ENCODE measurements around the gene GADD45A. TPM values are rescaled to one million over a fixed set of nuclear protein-coding genes. Genes with fewer than 3 reads are reported as not detected.

Gene GADD45A
- polyA plus RNA-seq, 3 donors, result 7.5 to 14.3 (median 9.6) TPM

DNA sequence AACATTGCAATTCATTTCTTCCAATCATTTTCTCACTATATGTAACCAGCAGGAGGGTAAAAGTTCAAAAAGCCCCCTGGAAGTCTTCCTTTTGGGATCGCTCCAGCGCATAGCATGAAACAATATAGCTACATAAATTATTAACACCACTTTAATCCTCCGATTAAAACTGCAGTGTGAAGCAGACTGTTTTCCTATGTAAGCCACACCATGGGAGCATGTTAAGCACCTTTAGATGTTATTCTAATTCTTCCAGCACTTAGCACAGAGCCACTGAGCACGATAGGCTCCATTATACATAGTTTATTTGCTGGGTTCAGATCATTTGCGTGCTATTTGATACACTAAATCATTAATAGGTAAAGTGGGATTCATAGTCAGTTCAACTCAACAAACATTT, 18.4 kb upstream of the GADD45A start:
- Histone ChIP-seq H3K9ac (ENCODE audit: insufficient read depth, low read length, poor library complexity, severe bottlenecking) (no peak overlapping the region), H3K4me1 (ENCODE audit: control insufficient read depth in 1 of 2, insufficient read depth in 2 of 2, low read length in 2 of 2) (no peaks in the 10 kb centered on the region), H3K27ac (ENCODE audit: low read depth in 1 of 2, low read length in 2 of 2) (no peak overlapping the region), H4K20me1 (ENCODE audit: insufficient read depth, low read length) (no peaks in the 10 kb centered on the region), H3K36me3 (replicated peaks in 1 of 2; ENCODE audit: control insufficient read depth in 1 of 2, insufficient read depth in 2 of 2, low read length in 2 of 2) (no peaks in the 10 kb centered on the region), H3K27me3 (ENCODE audit: control insufficient read depth in 2 of 2, insufficient read depth in 2 of 2, low read length in 2 of 2) (no peaks in the 10 kb centered on the region), H3K79me2 (ENCODE audit: insufficient read depth, low read length) (no peaks in the 10 kb centered on the region), H3K9me3 (replicated peaks in 1 of 2; ENCODE audit: control insufficient read depth in 1 of 2, insufficient read depth in 1 of 2, low read length in 2 of 2) (no peaks in the 10 kb centered on the region), H3K4me3 (replicated peaks in 1 of 3; ENCODE audit: low read depth in 2 of 3, low read length in 3 of 3) (no peak overlapping the region), H3K4me2 (replicated peaks; ENCODE audit: extremely low read depth, low read length, poor library complexity, severe bottlenecking) (no peak overlapping the region), H2AFZ (ENCODE audit: insufficient read depth, low read depth, low read length, poor library complexity, severe bottlenecking) (no peak overlapping the region)
- H3K27ac Mint-ChIP-seq, result no peak overlapping the region
- no peaks in the 10 kb centered on the region for H3K4me1 Mint-ChIP-seq
- no peak for DNase-seq
- no peak overlapping the region for H3K4me3 Mint-ChIP-seq
- no peaks in the 10 kb centered on the region for H3K9me3 Mint-ChIP-seq
- H3K36me3 Mint-ChIP-seq, result no peaks in the 10 kb centered on the region
- no peaks in the 10 kb centered on the region for H3K27me3 Mint-ChIP-seq (ENCODE audit: low read depth in 3 of 3)
- TF ChIP-seq, protein P1, sequence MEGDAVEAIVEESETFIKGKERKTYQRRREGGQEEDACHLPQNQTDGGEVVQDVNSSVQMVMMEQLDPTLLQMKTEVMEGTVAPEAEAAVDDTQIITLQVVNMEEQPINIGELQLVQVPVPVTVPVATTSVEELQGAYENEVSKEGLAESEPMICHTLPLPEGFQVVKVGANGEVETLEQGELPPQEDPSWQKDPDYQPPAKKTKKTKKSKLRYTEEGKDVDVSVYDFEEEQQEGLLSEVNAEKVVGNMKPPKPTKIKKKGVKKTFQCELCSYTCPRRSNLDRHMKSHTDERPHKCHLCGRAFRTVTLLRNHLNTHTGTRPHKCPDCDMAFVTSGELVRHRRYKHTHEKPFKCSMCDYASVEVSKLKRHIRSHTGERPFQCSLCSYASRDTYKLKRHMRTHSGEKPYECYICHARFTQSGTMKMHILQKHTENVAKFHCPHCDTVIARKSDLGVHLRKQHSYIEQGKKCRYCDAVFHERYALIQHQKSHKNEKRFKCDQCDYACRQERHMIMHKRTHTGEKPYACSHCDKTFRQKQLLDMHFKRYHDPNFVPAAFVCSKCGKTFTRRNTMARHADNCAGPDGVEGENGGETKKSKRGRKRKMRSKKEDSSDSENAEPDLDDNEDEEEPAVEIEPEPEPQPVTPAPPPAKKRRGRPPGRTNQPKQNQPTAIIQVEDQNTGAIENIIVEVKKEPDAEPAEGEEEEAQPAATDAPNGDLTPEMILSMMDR (IDR thresholded peaks at IDR 0.05), result no peak
- intact Hi-C loops (cut with micrococcal nuclease), result no loop called here
- 100% methylated on average over 3 of the region's 5 CpGs for WGBS (ENCODE audit: insufficient coverage)

DNA sequence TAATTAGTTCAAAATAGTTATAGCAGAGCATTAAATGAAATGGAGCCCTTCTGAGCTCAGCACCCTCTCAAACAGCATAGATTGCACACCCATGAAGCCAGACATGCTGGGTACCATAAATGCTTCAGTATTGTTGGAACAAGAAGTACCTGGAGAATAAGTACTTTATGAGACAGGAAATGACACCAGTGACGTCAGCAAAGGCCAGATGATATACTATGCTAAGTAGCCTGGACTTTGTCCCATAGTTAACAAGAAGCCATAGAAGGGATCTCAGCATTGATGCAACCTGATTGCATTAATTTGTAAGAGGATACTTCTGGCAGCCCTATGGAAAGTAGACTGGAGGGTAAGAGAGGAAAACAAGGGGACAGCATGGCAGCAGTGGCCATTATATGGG, 16.3 kb upstream of the GADD45A start:
- Mint-ChIP-seq H3K4me3 (no peak overlapping the region), H3K27me3 (ENCODE audit: low read depth in 3 of 3) (peaks cover 0 to 2% (median 1%) of the 10 kb centered on the region in 3 donors), H3K4me1 (no peaks in the 10 kb centered on the region), H3K9me3 (no peaks in the 10 kb centered on the region), H3K27ac (no peak overlapping the region), H3K36me3 (no peaks in the 10 kb centered on the region)
- no peak overlapping the region for H3K4me2 ChIP-seq (replicated peaks; ENCODE audit: extremely low read depth, low read length, poor library complexity, severe bottlenecking)
- no peaks in the 10 kb centered on the region for H3K79me2 ChIP-seq (ENCODE audit: insufficient read depth, low read length)
- intact Hi-C loops (cut with micrococcal nuclease), result no loop called here
- H4K20me1 ChIP-seq (ENCODE audit: insufficient read depth, low read length), result no peaks in the 10 kb centered on the region
- H3K9ac ChIP-seq (ENCODE audit: insufficient read depth, low read length, poor library complexity, severe bottlenecking), result no peak overlapping the region
- 78% methylated on average over 1 of the region's 1 CpG for WGBS (ENCODE audit: insufficient coverage)
- DNase-seq, result no peak
- no peak overlapping the region for H3K4me3 ChIP-seq (replicated peaks in 1 of 3; ENCODE audit: low read depth in 2 of 3, low read length in 3 of 3)
- H3K27me3 ChIP-seq (ENCODE audit: control insufficient read depth in 2 of 2, insufficient read depth in 2 of 2, low read length in 2 of 2), result no peaks in the 10 kb centered on the region
- H3K9me3 ChIP-seq (replicated peaks in 1 of 2; ENCODE audit: control insufficient read depth in 1 of 2, insufficient read depth in 1 of 2, low read length in 2 of 2), result no peaks in the 10 kb centered on the region
- H2AFZ ChIP-seq (ENCODE audit: insufficient read depth, low read depth, low read length, poor library complexity, severe bottlenecking), result no peak overlapping the region
- no peak overlapping the region for H3K27ac ChIP-seq (ENCODE audit: low read depth in 1 of 2, low read length in 2 of 2)
- TF ChIP-seq, protein P1 (IDR thresholded peaks at IDR 0.05), result no peak
- H3K4me1 ChIP-seq (ENCODE audit: control insufficient read depth in 1 of 2, insufficient read depth in 2 of 2, low read length in 2 of 2), result no peaks in the 10 kb centered on the region
- H3K36me3 ChIP-seq (replicated peaks in 1 of 2; ENCODE audit: control insufficient read depth in 1 of 2, insufficient read depth in 2 of 2, low read length in 2 of 2), result no peaks in the 10 kb centered on the region
